Islet precursor cell (in vitro differentiated cells): ENCODE measurements around the gene ARHGAP25.
A peak's percentile ranks its signal among the peaks of the same experiment; 100 is the strongest.
"Not testable (repeated sequence)": the region's sequence is repeated elsewhere in the genome, so short reads cannot be mapped to it uniquely, and the experiment has no call there.

Experiments
- DNase-seq: peaks from one replicate; pipeline ENCODE4 v3.0.0-alpha.2; 2018

ARHGAP25 gene

DNA sequence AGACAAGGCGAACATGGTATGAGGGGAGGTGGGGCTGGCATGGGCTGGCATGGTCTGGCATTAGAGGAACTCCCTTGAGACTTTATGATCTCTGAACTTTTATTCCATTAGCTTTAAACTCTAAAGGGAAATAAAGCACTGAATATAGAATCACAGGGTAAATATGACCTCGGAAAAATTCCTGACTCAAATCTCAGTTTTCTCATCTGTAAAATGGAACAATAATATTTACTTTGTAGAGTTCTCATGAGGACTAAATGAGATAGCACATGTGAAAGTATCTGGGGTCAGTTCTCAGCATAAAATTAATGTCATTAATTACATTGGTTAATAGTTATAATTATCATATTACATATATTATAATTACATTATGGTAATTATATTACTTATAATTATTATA is 65.9 kb downstream of the ARHGAP25 start:
- DNase-seq = no peak

- not testable (repeated sequence) for DNase-seq
Observed at GRCh38 chr2:68802161-68802560, 67.5 kb downstream of the ARHGAP25 start.

GRCh38 chr2:68805025-68805424 is 70.4 kb downstream of the ARHGAP25 start:
- no peak for DNase-seq

DNA sequence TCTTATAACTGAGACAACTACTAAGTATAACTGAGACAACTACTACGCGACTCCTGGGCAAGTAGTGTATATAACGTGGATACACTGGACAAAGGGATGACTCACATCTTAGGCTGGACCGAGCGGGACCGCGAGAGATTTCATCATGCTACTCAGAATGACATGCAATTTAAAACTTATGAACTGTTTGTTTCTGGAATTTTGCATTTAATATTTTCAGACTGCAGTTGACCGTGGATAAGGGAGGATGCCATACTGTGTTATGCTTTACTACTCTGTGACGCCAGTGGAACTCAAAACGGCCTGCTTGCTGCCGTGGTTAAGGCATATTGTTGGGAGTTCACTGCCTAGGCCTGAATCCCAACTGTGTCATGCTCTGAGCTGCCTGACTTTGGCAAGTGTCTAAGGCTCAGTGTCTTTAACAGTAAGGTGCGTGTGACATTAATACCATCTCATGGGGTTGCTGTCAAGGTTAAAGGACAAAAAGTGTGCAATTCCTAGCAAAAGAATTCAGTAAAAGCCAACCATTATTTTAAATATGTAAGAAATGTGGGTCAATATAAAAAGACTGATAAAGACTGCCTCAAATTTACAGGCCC is 72.0 kb downstream of the ARHGAP25 start:
- peak; percentile 50 for DNase-seq

DNA sequence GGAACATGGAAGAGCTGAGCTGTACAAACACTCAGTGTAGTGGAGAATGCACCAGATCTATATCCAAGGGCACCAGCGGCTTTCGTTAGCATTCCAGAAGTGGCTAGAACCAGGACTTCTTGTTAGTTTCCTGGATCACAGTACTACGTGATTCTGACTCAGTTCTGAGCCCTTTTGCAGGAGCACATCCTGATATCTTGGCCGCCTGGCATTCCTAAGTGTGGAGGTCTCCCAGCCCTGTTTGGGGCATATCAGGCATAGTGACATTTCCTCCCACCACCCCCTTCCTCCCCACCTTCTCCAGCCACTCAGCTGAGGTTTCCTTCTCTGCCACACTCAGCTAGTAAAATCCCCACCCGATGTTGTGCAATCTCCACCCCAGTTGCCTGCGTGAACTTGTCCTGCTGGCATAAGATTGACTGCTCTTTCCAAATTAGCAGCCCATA is 73.2 kb downstream of the ARHGAP25 start:
- peak; percentile 93 for DNase-seq

- no peak for DNase-seq
Observed at GRCh38 chr2:68809324-68810240, 75.0 kb downstream of the ARHGAP25 start.

DNA sequence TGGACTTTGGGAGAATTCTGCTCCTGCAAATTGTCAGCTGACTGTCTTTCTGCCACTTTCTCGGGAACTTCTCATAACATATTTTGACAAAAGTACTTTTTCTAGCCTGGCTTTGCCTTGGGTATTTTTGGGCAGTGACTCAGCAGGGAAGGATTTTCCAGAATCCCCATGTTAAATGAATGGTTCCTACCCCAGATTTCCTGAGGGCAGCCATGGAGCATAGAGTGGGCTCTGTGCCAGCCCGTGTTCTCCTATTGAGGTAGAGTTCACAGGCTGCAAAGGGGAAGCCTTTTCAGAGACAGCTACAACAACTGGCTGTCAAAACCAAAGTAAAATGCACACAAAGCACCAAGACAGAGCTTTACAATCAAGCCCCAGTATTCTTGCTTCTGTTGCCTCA is 76.8 kb downstream of the ARHGAP25 start:
- no peak for DNase-seq

GRCh38 chr2:68812251-68812650 is 77.6 kb downstream of the ARHGAP25 start:
- peak; percentile 36 for DNase-seq

DNA sequence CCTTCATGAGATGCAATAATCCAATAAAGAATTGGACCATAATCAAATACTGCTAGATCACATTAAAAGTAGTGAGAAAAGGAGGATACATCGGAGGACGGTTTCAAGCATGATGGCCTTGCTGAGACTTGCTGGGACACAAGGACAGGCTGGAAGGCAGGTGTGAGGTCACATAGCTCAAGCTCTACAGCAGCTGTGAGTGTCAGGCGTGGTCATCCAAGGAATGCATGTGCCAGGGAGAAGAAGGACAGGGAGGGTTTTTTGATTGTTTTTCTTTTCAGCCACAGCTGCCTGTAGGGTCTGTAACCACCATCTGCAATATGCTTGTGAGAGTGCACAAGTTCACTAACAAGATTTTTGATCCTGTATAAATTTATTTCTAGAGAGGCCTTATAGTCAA is 79.0 kb downstream of the ARHGAP25 start:
- DNase-seq = peak; percentile 43

DNA sequence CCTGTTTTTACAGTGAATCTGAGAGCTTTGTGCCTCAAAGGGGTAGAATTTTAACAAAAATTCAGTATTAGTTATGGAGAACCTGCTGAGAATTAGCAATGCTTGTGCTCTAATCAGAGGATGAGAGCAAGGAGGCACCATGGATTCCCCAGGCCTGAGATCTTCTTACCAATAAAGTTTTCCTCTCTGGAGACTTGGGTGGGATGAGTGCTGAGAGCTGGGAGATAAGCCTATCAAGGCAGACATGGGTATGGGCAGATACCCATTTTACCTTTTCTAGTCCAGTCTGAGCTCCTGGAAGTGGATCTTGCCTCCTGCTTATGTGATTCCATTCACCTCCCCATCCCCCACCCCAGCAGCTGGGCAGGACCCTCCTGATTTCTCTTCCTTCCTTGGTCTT is 82.7 kb downstream of the ARHGAP25 start:
- no peak for DNase-seq

GRCh38 chr2:68819556-68819955 is 84.9 kb downstream of the ARHGAP25 start:
- DNase-seq = no peak

- peak; percentile 32 for DNase-seq
Observed at GRCh38 chr2:68822207-68822872, 87.7 kb downstream of the ARHGAP25 start.

DNA sequence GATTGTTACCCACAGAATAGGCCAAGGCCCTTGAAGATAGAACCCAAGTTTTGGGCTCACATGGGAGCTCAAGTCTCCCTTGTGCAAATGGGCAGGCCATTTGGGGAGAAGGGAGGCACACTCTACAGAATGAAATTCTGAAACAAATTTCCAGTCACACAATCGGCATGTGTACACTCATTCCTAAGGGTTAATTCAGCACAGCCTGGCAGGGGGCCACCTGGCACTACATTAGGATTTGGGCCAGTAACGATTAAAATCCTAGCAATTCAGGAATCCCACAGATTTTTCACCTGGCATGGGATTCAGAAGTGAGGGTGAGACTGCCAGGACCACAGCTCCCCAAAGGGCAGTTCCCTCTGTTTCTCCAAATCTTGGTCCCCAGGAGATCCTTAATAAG is 90.2 kb downstream of the ARHGAP25 start:
- no peak for DNase-seq

DNA sequence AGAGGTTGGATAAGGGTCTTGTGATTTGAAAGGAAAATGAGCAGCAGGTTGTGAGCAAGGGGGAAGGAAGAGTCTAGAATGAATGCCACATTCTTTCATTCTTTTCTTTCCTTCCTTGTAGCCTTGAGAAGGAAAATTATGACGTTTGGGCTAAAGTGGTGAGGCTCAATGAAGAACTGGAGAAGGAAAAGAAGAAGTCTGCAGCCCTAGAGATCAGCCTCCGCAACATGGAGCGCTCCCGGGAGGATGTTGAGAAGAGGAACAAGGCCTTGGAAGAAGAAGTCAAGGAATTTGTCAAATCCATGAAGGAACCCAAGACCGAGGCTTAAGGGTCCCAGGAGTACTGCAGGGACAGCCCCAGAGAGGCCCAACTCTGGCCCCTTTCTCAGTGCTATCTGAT is 91.3 kb downstream of the ARHGAP25 start:
- no peak for DNase-seq

- DNase-seq = no peak
Observed at GRCh38 chr2:68827666-68828065, 93.1 kb downstream of the ARHGAP25 start.

DNA sequence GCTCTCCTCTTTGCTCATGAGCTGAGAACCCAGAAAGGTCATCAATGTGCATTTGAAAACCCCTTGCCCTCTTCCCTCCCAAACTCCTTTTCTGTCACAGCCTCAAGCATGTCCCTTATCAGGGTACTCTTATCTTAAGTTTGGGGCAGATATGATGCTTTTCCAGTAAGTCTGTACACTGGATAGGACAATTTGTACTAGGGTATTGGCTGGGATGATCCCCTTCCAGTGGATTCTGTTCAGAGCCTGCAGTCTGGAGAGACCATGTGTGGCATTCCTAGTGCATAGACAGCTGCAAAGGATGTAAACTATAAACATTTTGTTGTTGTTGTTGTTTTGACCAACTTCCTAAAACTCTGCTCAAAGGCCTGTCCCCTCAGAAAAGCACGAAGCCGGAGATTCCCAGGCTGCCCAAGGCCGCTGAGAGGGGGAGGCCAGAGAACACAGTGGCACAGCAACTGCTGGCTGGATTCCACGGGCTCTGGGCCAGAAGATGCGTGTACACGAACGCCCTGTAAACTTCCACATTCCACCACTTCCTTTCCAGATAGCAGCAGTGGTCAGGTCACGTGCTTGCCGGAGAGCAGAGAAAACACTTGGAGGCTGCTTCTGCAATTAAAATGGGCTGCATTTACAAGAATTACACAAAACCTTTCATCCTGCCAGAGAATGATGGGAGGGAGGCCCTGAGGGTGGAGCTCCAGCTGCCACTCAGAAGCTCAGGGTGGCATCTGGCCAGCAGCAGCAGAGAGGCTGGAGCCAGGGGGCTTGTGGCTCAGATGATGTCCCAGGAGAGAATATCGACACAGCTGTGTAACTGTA is 94.5 kb downstream of the ARHGAP25 start:
- peak; percentile 94 for DNase-seq

- DNase-seq = no peak
Observed at GRCh38 chr2:68829749-68830148, 95.1 kb downstream of the ARHGAP25 start.

- no peak for DNase-seq
Observed at GRCh38 chr2:68831686-68832232, 97.1 kb downstream of the ARHGAP25 start.

DNA sequence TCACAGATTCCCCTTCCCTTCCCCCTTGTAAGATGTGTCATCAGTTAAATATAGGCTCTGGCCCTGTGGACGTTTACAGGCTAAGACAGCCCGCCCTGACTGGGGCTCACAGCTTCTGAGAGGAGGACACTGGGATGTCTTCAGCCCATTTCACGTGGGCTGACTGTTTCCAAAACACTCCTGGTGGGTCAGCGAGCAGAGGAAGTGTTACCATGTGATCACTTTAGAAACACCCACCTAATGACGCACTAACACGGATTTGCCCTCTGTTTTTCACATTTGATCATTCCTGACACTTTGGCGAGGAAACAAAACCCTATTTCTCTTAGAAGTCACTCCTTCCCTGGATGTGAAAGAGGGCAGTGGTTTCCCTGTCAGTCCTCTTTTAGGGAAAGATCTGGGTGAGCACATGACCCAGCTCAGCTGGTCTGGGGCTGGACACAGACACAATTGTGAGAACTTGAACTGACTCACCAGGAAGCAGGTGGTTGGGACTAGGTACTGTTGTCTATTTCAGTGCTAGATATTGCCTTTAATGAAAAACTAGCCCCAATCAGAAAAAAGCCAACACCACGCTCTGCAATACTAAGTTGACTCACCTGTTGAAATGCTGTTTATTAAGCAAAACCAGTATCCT is 97.7 kb downstream of the ARHGAP25 start:
- peak; percentile 81 for DNase-seq

GRCh38 chr2:68833162-68833561 is 98.6 kb downstream of the ARHGAP25 start:
- no peak for DNase-seq

GRCh38 chr2:68834737-68835376 is 100.2 kb downstream of the ARHGAP25 start:
- no peak for DNase-seq
